HepG2 (cell line): Measurements from ENCODE around the gene LRIG3. TPM values are rescaled to one million over a fixed set of nuclear protein-coding genes. Genes with fewer than 3 reads are reported as not detected.

Experiments used
- ATAC-seq: fragments of 200-7000 bp; cut with Tn5 transposase; 3 replicates; pipeline ENCODE4 v1.9.1; 2020; ENCODE audit warnings: mild to moderate bottlenecking, moderate library complexity
- BruUV-seq: library from RNA; stranded (reverse); fragments of 400-500 nt; replicated peaks from 2 replicates; lab custom pipeline; 2021; lab: Mats Ljungman, UMichigan
- CTCF ChIA-PET: fragments of 300-600 bp; formaldehyde crosslinking; extraction: SDS; loops from one replicate; lab custom pipeline; 2021; ENCODE audit warnings: low total read pairs, inconsistent platforms, low intra/inter-chr PET ratio; lab: Yijun Ruan, JAX
- POLR2A ChIA-PET: fragments of 350-600 bp; sonication (Branson Sonifier 250); formaldehyde crosslinking; loops from one replicate; lab custom pipeline; 2020; ENCODE audit warnings: antibody characterized with exemption, inconsistent platforms; lab: Yijun Ruan, JAX
- DNase-seq: peaks from one replicate; pipeline ENCODE4 v3.0.0-alpha.2; 2015; ENCODE audit warnings: low spot score
- FAIRE-seq: peaks from 3 replicates; lab custom pipeline; 2011; peaks lifted over from hg19 to GRCh38; lab: Jason Lieb, UNC
- H2AFZ ChIP-seq: one replicate; pipeline ENCODE4 v1.6.1; 2011; ENCODE audit warnings: low read length, inconsistent platforms
- H3K27ac ChIP-seq: fragments of 300-600 bp; 3 replicates; pipeline ENCODE4 v1.8.0; 2011; ENCODE audit warnings: mixed run types, mild to moderate bottlenecking, mixed read lengths, low read length, inconsistent platforms; ENCODE audit not compliant: insufficient read depth; ENCODE audit errors: extremely low read length
- H3K27me3 ChIP-seq, 2 experiments: fragments of 200-600 bp in 1 of 2; 2 replicates in 1 of 2; 3 replicates in 1 of 2; pipeline versions ENCODE4 v1.6.0 to v1.8.0; 2011; ENCODE audit warnings: low read length in 2 of 2, mild to moderate bottlenecking in 2 of 2, moderate library complexity in 2 of 2, inconsistent platforms in 1 of 2; ENCODE audit not compliant: insufficient read depth in 2 of 2, control insufficient read depth in 1 of 2
- H3K36me3 ChIP-seq, 2 experiments: fragments of 200-600 bp in 1 of 2; replicated peaks in 1 of 2; 2 replicates in 1 of 2; 3 replicates in 1 of 2; pipeline versions ENCODE4 v1.5.1 to v1.8.0; 2011; ENCODE audit warnings: low read length in 2 of 2, inconsistent platforms in 1 of 2; ENCODE audit not compliant: insufficient read depth in 2 of 2, control insufficient read depth in 1 of 2
- H3K4me1 ChIP-seq: 2 replicates; pipeline ENCODE4 v1.5.1; 2012; ENCODE audit warnings: low read length, inconsistent platforms; ENCODE audit not compliant: insufficient read depth
- H3K4me2 ChIP-seq: 2 replicates; pipeline ENCODE4 v1.6.0; 2011; ENCODE audit warnings: low read depth, low read length, inconsistent platforms
- H3K4me3 ChIP-seq, 3 experiments: fragments of 200-600 bp in 1 of 3; sonication (generic), shearing (Covaris generic) in 1 of 3; replicated peaks in 1 of 3; 2 replicates each; pipeline ENCODE4 v1.5.1; 2011 to 2016; ENCODE audit warnings: low read length in 3 of 3, inconsistent platforms in 2 of 3, low read depth in 2 of 3, mild to moderate bottlenecking in 2 of 3, control low read depth in 1 of 3, mixed read lengths in 1 of 3; ENCODE audit not compliant: insufficient read depth in 1 of 3
- H3K79me2 ChIP-seq: one replicate; pipeline ENCODE4 v1.6.1; 2011; ENCODE audit warnings: low read length, inconsistent platforms; ENCODE audit not compliant: insufficient read depth
- H3K9ac ChIP-seq: 2 replicates; pipeline ENCODE4 v1.6.0; 2011; ENCODE audit warnings: mild to moderate bottlenecking, low read depth, low read length, inconsistent platforms; ENCODE audit not compliant: insufficient read depth
- H3K9me3 ChIP-seq: 2 replicates; pipeline ENCODE4 v1.5.1; 2012; ENCODE audit warnings: mild to moderate bottlenecking, low read length
- H4K20me1 ChIP-seq: 2 replicates; pipeline ENCODE4 v1.6.0; 2011; ENCODE audit warnings: inconsistent platforms, mild to moderate bottlenecking, low read length, moderate library complexity; ENCODE audit not compliant: insufficient read depth
- ATF7 ChIP-seq, 2 experiments: fragments of 450-650 bp in 1 of 2; sonication (generic) in 1 of 2; formaldehyde crosslinking in 1 of 2; IDR thresholded peaks; 2 replicates each; pipeline versions ENCODE4 v1.4.0 to v1.6.1; 2016 to 2020; ENCODE audit warnings: antibody characterized with exemption in 1 of 2, mild to moderate bottlenecking in 1 of 2, missing genetic modification reagents in 1 of 2
- CEBPB ChIP-seq: IDR thresholded peaks from 2 replicates; pipeline ENCODE4 v1.6.1; 2011; ENCODE audit warnings: low read depth, low read length, improper control_type of control experiment, borderline replicate concordance
- FOXA3 ChIP-seq: IDR thresholded peaks from 2 replicates; pipeline ENCODE4 v1.6.1; 2016; ENCODE audit warnings: missing genetic modification reagents, missing compliant biosample characterization
- HMG20A ChIP-seq: IDR thresholded peaks from 2 replicates; pipeline ENCODE4 v1.6.1; 2016; ENCODE audit warnings: borderline replicate concordance
- LCORL ChIP-seq, 2 experiments: fragments of 450-650 bp in 1 of 2; sonication (generic) in 1 of 2; formaldehyde crosslinking in 1 of 2; IDR thresholded peaks; 2 replicates each; pipeline versions ENCODE4 v1.5.0 to v1.6.1; 2017 to 2020; ENCODE audit warnings: antibody characterized with exemption in 1 of 2, missing genetic modification reagents in 1 of 2
- MED13 ChIP-seq: sonication (generic); formaldehyde crosslinking; IDR thresholded peaks from 2 replicates; pipeline ENCODE4 v1.5.0; 2020; ENCODE audit warnings: missing genetic modification reagents
- MYNN ChIP-seq: sonication (generic); formaldehyde crosslinking; IDR thresholded peaks from 2 replicates; pipeline ENCODE4 v1.4.0; 2020; ENCODE audit warnings: mild to moderate bottlenecking, low read depth, missing genetic modification reagents
- NCOR1 ChIP-seq: fragments of 200-600 bp; sonication (generic); IDR thresholded peaks from 2 replicates; pipeline ENCODE4 v1.7.0; 2017; ENCODE audit warnings: antibody characterized with exemption, low read length, borderline replicate concordance
- NKX3-1 ChIP-seq: sonication (generic); formaldehyde crosslinking; IDR thresholded peaks from 2 replicates; pipeline ENCODE4 v1.5.0; 2020; ENCODE audit warnings: missing genetic modification reagents
- POLR2AphosphoS2 ChIP-seq: IDR thresholded peaks from 2 replicates; pipeline ENCODE4 v1.6.1; 2011; ENCODE audit warnings: low read depth, low read length, improper control_type of control experiment
- SMAD1 ChIP-seq: sonication (generic); formaldehyde crosslinking; IDR thresholded peaks from 2 replicates; pipeline ENCODE4 v1.4.0; 2020; ENCODE audit warnings: missing genetic modification reagents, low read depth, mild to moderate bottlenecking, borderline replicate concordance
- SOX13 ChIP-seq, 3 experiments: fragments of 450-650 bp in 1 of 3; sonication (generic) in 1 of 3; formaldehyde crosslinking in 1 of 3; IDR thresholded peaks in 2 of 3; conservative IDR thresholded peaks in 1 of 3; 2 replicates each; pipeline versions ENCODE4 v1.5.0 to v1.6.1; 2016 to 2020; ENCODE audit warnings: antibody characterized with exemption in 1 of 3, mild to moderate bottlenecking in 1 of 3, missing compliant biosample characterization in 1 of 3, missing genetic modification reagents in 1 of 3, moderate library complexity in 1 of 3
- SP1 ChIP-seq, 2 experiments: fragments of 450-650 bp in 1 of 2; sonication (generic) in 1 of 2; formaldehyde crosslinking in 1 of 2; IDR thresholded peaks; 2 replicates each; pipeline versions ENCODE4 v1.4.0 to v1.6.1; 2016 to 2020; ENCODE audit warnings: missing genetic modification reagents in 1 of 2
- WIZ ChIP-seq: sonication (generic); formaldehyde crosslinking; IDR thresholded peaks from 2 replicates; pipeline ENCODE4 v1.5.1; 2020; ENCODE audit warnings: mild to moderate bottlenecking, missing genetic modification reagents
- ZNF138 ChIP-seq: sonication (generic); formaldehyde crosslinking; IDR thresholded peaks from 2 replicates; pipeline ENCODE4 v1.5.0; 2020; ENCODE audit warnings: mild to moderate bottlenecking, low read depth, missing genetic modification reagents
- ZNF296 ChIP-seq: sonication (generic); formaldehyde crosslinking; conservative IDR thresholded peaks from 2 replicates; pipeline ENCODE4 v1.5.0; 2020; ENCODE audit warnings: mild to moderate bottlenecking, missing genetic modification reagents
- ZNF724P ChIP-seq: sonication (generic); formaldehyde crosslinking; IDR thresholded peaks from 2 replicates; pipeline ENCODE4 v1.8.0; 2022; ENCODE audit warnings: missing genetic modification reagents, borderline replicate concordance
- WGBS: methylation state at CpG from one replicate; pipeline ENCODE4 v1.1.6; 2017; ENCODE audit warnings: low lambda C conversion rate; 5-methylcytosine and 5-hydroxymethylcytosine counted together
- in situ Hi-C: cut with HindIII; loops from 2 replicates; pipeline ENCODE4 v1.10.0; 2017; ENCODE audit warnings: low pct_unique_long_range_greater_than_20kb; ENCODE audit not compliant: extremely low pct_ligation_motif_present
- intact Hi-C: fragments of 100-400 bp; cut with micrococcal nuclease; formaldehyde crosslinking; loops from one replicate; pipeline ENCODE4 v1.10.0; 2022; ENCODE audit not compliant: unreplicated experiment
- polyA plus RNA-seq, 8 experiments: library from polyadenylated mRNA; depleted of rRNA in 3 of 8; stranded (reverse) in 7 of 8; unstranded in 1 of 8; fragments of >200 nt; fragmentation: Illumina TruSeq in 4 of 8; extraction: Trizol in 4 of 8; gene quantifications; 2 replicates each; pipeline versions ENCODE4 v1.2.1 to v1.2.3, GENCODE V29; 2011 to 2016; ENCODE audit warnings: low read depth in 4 of 8, missing spikeins in 1 of 8, mixed read lengths in 1 of 8; ENCODE audit not compliant: insufficient read depth in 1 of 8
- total RNA-seq, 5 experiments: library from RNA; depleted of rRNA; stranded (reverse); fragments of >200 nt; fragmentation: Illumina TruSeq; extraction: Trizol; gene quantifications; 2 replicates each; pipeline ENCODE4 v1.2.3, GENCODE V29; 2016; ENCODE audit warnings: low read depth in 1 of 5
- TF ChIP-seq, protein P1 (sequence below): IDR thresholded peaks from 2 replicates; pipeline ENCODE4 v1.6.1; 2016
- TF ChIP-seq, protein P2 (sequence below): sonication (generic); formaldehyde crosslinking; IDR thresholded peaks from 2 replicates; pipeline ENCODE4 v1.5.0; 2020; ENCODE audit warnings: mild to moderate bottlenecking, missing genetic modification reagents

Gene LRIG3
- total and polyA plus RNA-seq, 2 of the 13 experiments (the other 11 are each of a cell fraction or from before 2014, with no cell fraction given): 7.7 to 17.4 TPM

DNA sequence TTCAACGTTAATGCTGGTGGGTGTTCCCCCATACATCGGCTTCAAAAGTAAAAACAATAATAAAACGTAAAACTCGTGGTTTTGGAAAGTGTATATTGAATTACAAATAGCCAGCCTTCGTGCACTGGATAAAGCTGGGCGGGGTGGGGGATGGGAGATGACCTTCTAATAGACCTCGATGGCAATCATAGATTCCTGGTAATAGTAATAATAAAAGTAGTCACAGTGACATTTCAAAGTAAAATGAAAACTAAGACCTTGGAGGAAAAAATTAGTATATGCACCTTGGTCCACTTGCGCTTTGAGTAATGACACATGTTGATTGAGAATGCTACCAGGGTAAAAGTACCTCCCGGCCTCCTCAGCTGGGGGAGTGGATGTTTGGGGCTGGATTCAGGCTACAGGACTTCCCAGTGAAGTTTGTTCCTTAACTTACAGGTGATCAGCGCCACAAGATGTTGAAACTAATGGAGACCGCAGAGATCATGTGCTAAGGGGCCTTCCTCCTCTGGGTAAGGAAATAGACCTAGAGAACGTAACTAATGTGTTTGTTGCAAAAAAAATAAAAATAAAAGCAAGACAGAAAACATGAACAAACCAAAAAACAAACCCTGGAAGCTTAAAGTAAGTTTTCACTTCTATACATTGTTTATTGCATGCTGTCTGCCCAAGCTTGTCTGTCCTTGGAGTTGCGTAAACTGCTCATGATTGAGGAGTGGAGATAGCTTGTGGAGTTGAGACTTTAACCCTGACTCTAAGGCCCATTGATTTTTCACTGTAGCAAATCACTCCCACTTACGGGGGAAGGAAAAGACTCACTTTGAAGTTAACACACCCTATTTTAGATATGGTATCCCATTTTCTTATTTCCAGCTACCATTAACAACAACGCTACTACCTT is 907 bp upstream of the LRIG3 start:
- H3K79me2 ChIP-seq: peaks cover 27% of the 10 kb centered on the region
- ATAC-seq: peak; percentile 13; the same call in 2 of the 3 replicates
- WGBS: 7% methylated on average over 15 of the region's 15 CpGs
- peak overlapping the region; percentile 96 for H3K4me2 ChIP-seq
- H3K36me3 ChIP-seq: no peaks in the 10 kb centered on the region
- peak overlapping the region; percentile 71 for H2AFZ ChIP-seq
- BruUV-seq: no TSS peak
- H3K27ac ChIP-seq: peak overlapping the region; percentile 94
- H3K4me3 ChIP-seq: peak overlapping the region; percentile 80 to 95 (median 92)
- peak overlapping the region; percentile 80 for H3K9ac ChIP-seq
- peak; percentile 52 for FAIRE-seq
- H4K20me1 ChIP-seq: no peaks in the 10 kb centered on the region
- no peaks in the 10 kb centered on the region for H3K9me3 ChIP-seq
- DNase-seq: peak; percentile 53
- H3K27me3 ChIP-seq: no peaks in the 10 kb centered on the region
- in situ Hi-C loops (no loop called here), intact Hi-C loops (loop anchor here (2.0 to 10.0 kb wide), 3 partner anchors 104 to 236 kb away; no protein-coding TSS in a partner anchor)
- ChIA-PET POLR2A (interaction anchor here (1.6 kb wide), 1 partner anchor 9 kb away, joined by 3 read pairs; no protein-coding TSS in a partner anchor), CTCF (no interaction called here)
- peaks cover 33% of the 10 kb centered on the region for H3K4me1 ChIP-seq
- TF ChIP-seq SMAD1 (CRISPR knock-in tag) (no peak), ZNF138 (CRISPR knock-in tag) (no peak), POLR2AphosphoS2 (no peak), ZNF724P (CRISPR knock-in tag) (no peak), ZNF296 (CRISPR knock-in tag) (no peak), MED13 (CRISPR knock-in tag) (no peak), FOXA3 (CRISPR knock-in tag) (peak; percentile 35; the same call in 1 of the 2 replicates), WIZ (CRISPR knock-in tag) (no peak), MYNN (no peak), HMG20A (CRISPR knock-in tag) (peak; percentile 66; the same call in 1 of the 2 replicates), LCORL (IDR thresholded peaks at IDR 0.05) (no peak), LCORL (CRISPR knock-in tag; IDR thresholded peaks at IDR 0.05) (no peak), SOX13 (IDR thresholded peaks at IDR 0.05) (no peak), SOX13 (CRISPR knock-in tag; conservative IDR thresholded peaks at IDR 0.05 in 1 of 2, IDR thresholded peaks at IDR 0.05 in 1 of 2) (peak in 1 of 2 experiments; percentile 50; a peak in 1 of 4 replicates), NCOR1 (peak; percentile 64; the same call in 1 of the 2 replicates), NKX3-1 (no peak), CEBPB (peak; percentile 80), ATF7 (IDR thresholded peaks at IDR 0.05) (no peak), ATF7 (CRISPR knock-in tag; IDR thresholded peaks at IDR 0.05) (no peak), SP1 (IDR thresholded peaks at IDR 0.05) (no peak), SP1 (CRISPR knock-in tag; IDR thresholded peaks at IDR 0.05) (no peak)
- TF ChIP-seq, protein P1, sequence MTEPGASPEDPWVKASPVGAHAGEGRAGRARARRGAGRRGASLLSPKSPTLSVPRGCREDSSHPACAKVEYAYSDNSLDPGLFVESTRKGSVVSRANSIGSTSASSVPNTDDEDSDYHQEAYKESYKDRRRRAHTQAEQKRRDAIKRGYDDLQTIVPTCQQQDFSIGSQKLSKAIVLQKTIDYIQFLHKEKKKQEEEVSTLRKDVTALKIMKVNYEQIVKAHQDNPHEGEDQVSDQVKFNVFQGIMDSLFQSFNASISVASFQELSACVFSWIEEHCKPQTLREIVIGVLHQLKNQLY (CRISPR knock-in tag): peak; percentile 75
- TF ChIP-seq, protein P2, sequence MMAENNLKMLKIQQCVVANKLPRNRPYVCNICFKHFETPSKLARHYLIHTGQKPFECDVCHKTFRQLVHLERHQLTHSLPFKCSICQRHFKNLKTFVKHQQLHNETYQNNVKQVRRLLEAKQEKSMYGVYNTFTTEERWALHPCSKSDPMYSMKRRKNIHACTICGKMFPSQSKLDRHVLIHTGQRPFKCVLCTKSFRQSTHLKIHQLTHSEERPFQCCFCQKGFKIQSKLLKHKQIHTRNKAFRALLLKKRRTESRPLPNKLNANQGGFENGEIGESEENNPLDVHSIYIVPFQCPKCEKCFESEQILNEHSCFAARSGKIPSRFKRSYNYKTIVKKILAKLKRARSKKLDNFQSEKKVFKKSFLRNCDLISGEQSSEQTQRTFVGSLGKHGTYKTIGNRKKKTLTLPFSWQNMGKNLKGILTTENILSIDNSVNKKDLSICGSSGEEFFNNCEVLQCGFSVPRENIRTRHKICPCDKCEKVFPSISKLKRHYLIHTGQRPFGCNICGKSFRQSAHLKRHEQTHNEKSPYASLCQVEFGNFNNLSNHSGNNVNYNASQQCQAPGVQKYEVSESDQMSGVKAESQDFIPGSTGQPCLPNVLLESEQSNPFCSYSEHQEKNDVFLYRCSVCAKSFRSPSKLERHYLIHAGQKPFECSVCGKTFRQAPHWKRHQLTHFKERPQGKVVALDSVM (CRISPR knock-in tag): no peak
